NCI-H2227 (cell line): ENCODE measurements around the gene DNMBP.
"Not testable (repeated sequence)": the region's sequence is repeated elsewhere in the genome, so short reads cannot be mapped to it uniquely, and the experiment has no call there.

Experiments
- DNase-seq: peaks from one replicate; lab custom pipeline; 2025; ENCODE audit not compliant: unreplicated experiment; lab: John Stamatoyannopoulos, UW

DNMBP gene

GRCh38 chr10:99870123-99870730, 139.5 kb downstream of the DNMBP start:
- no peak for DNase-seq

- no peak for DNase-seq
Observed at GRCh38 chr10:99869581-99870122, 140.1 kb downstream of the DNMBP start.

GRCh38 chr10:99867250-99867649, 142.5 kb downstream of the DNMBP start:
- DNase-seq, result not testable (repeated sequence)

GRCh38 chr10:99863535-99864240, 146.1 kb downstream of the DNMBP start:
- not testable (repeated sequence) for DNase-seq

GRCh38 chr10:99860466-99860865, 149.3 kb downstream of the DNMBP start:
- no peak for DNase-seq

GRCh38 chr10:99859585-99859984, 150.2 kb downstream of the DNMBP start:
- no peak for DNase-seq

- no peak for DNase-seq
Observed at GRCh38 chr10:99858849-99859248, 150.9 kb downstream of the DNMBP start.

GRCh38 chr10:99855479-99856071, 154.2 kb downstream of the DNMBP start:
- no peak for DNase-seq

- peak; percentile 34 for DNase-seq
Observed at GRCh38 chr10:99854860-99855259, 154.9 kb downstream of the DNMBP start.

GRCh38 chr10:99853655-99854054, 156.1 kb downstream of the DNMBP start:
- no peak for DNase-seq

- no peak for DNase-seq
Observed at GRCh38 chr10:99852481-99853213, 157.1 kb downstream of the DNMBP start.

GRCh38 chr10:99851825-99852224, 157.9 kb downstream of the DNMBP start:
- DNase-seq, result no peak

GRCh38 chr10:99850767-99851340, 158.9 kb downstream of the DNMBP start:
- DNase-seq, result no peak

- no peak for DNase-seq
Observed at GRCh38 chr10:99850021-99850766, 159.6 kb downstream of the DNMBP start.

- DNase-seq, result no peak
Observed at GRCh38 chr10:99849536-99849935, 160.2 kb downstream of the DNMBP start.

- no peak for DNase-seq
Observed at GRCh38 chr10:99849057-99849456, 160.7 kb downstream of the DNMBP start.

- DNase-seq, result peak; percentile 76
Observed at GRCh38 chr10:99845837-99846382, 163.8 kb downstream of the DNMBP start.

- no peak for DNase-seq
Observed at GRCh38 chr10:99844433-99844955, 165.3 kb downstream of the DNMBP start.

- DNase-seq, result no peak
Observed at GRCh38 chr10:99843310-99843709, 166.4 kb downstream of the DNMBP start.

GRCh38 chr10:99841746-99842145, 168.0 kb downstream of the DNMBP start:
- DNase-seq, result no peak
